SU-DHL-6 (cell line): ENCODE data around the gene ANP32B.

ENCODE experiments used
- H2AFZ ChIP-seq: fragments of 200-600 bp; sonication (generic); 2 replicates; pipeline ENCODE4 v1.6.1; 2014; ENCODE audit warnings: low read depth, mild to moderate bottlenecking, moderate library complexity, mixed read lengths, antibody characterized with exemption, low read length; ENCODE audit not compliant: severe bottlenecking
- H3F3A ChIP-seq: fragments of 200-600 bp; shearing (Covaris generic); 2 replicates; pipeline ENCODE4 v1.6.0; 2016; ENCODE audit warnings: antibody characterized with exemption, mild to moderate bottlenecking; ENCODE audit not compliant: insufficient read depth
- H3K27ac ChIP-seq: fragments of 200-600 bp; sonication (generic); 2 replicates; pipeline ENCODE4 v1.5.1; 2016; ENCODE audit warnings: low read depth, mild to moderate bottlenecking, low read length, moderate library complexity, mixed read lengths
- H3K27me3 ChIP-seq: fragments of 200-600 bp; sonication (generic), shearing (Covaris generic); 2 replicates; pipeline ENCODE4 v1.6.0; 2014; ENCODE audit warnings: mild to moderate bottlenecking, low read length
- H3K36me3 ChIP-seq: fragments of 200-600 bp; sonication (generic); 2 replicates; pipeline ENCODE4 v1.6.1; 2014; ENCODE audit warnings: mild to moderate bottlenecking, low read length, mixed read lengths
- H3K4me2 ChIP-seq: fragments of 300-600, 200-600 bp; shearing (Covaris generic), sonication (generic); 2 replicates; pipeline ENCODE4 v1.6.0; 2014; ENCODE audit warnings: low read length, low read depth, mild to moderate bottlenecking; ENCODE audit not compliant: poor library complexity, severe bottlenecking
- H3K4me3 ChIP-seq: fragments of 200-600 bp; sonication (generic); 2 replicates; pipeline ENCODE4 v1.5.1; 2014; ENCODE audit warnings: antibody characterized with exemption, low read length, mild to moderate bottlenecking, mixed read lengths; ENCODE audit not compliant: insufficient read depth, poor library complexity, severe bottlenecking
- H3K79me2 ChIP-seq: fragments of 200-600 bp; sonication (generic); 2 replicates; pipeline ENCODE4 v1.6.1; 2014; ENCODE audit warnings: mild to moderate bottlenecking, low read length, moderate library complexity; ENCODE audit not compliant: insufficient read depth
- H3K9ac ChIP-seq: fragments of 200-600 bp; sonication (generic); 2 replicates; pipeline ENCODE4 v1.7.0; 2014; ENCODE audit warnings: mild to moderate bottlenecking, low read length
- H3K9me2 ChIP-seq: fragments of 200-600 bp; sonication (generic); replicated peaks from 2 replicates; pipeline ENCODE4 v1.6.1; 2014; ENCODE audit warnings: low read length; ENCODE audit not compliant: insufficient read depth
- H3K9me3 ChIP-seq: fragments of 200-600 bp; sonication (generic); 2 replicates; pipeline ENCODE4 v1.6.1; 2014; ENCODE audit warnings: low read length, mixed read lengths; ENCODE audit not compliant: insufficient read depth
- H4K20me1 ChIP-seq: fragments of 200-600 bp; sonication (generic); 2 replicates; pipeline ENCODE4 v1.6.1; 2014; ENCODE audit warnings: low read depth, mild to moderate bottlenecking, antibody characterized with exemption, low read length, moderate library complexity, mixed read lengths
- CTCF ChIP-seq: fragments of 200-600 bp; sonication (generic); IDR thresholded peaks from one replicate; pipeline ENCODE4 v1.5.1; 2017; ENCODE audit warnings: antibody characterized with exemption, mild to moderate bottlenecking, low read length, moderate library complexity; ENCODE audit not compliant: insufficient read depth, poor library complexity, severe bottlenecking
- EZH2phosphoT487 ChIP-seq: fragments of 200-600 bp; sonication (generic), shearing (Covaris generic); conservative IDR thresholded peaks from 2 replicates; pipeline ENCODE4 v1.6.1; 2018; ENCODE audit warnings: mild to moderate bottlenecking, antibody characterized with exemption, low read length, moderate library complexity, mixed read lengths

The ANP32B gene

DNA sequence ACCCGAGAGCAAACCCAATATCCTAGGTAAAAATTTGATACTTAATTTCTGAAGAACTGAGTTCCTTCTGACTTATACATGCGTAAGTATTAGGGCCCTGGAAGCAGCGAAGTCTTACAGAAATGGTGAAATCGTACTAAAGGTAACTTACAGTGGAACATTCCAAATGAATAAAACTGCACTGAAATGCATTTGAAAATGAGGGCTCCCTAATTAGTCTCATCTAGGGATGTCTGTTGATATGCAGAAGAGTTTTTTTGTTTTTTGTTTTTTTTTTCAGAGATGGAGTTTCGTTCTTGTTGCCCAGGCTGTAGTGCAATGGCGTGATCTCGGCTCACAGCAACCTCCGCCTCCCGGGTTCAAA, 63.0 kb downstream of the ANP32B start:
- TF ChIP-seq EZH2phosphoT487 (no peak), CTCF (no peak)
- H3K9ac ChIP-seq, result peak overlapping the region; percentile 69
- peaks cover 12% of the 10 kb centered on the region for H3K36me3 ChIP-seq
- H3K27ac ChIP-seq, result peak overlapping the region; percentile 56
- no peaks in the 10 kb centered on the region for H3K27me3 ChIP-seq
- peak overlapping the region; percentile 77 for H3K4me3 ChIP-seq
- H3K4me2 ChIP-seq, result peak overlapping the region; percentile 83
- H3K9me3 ChIP-seq, result no peaks in the 10 kb centered on the region
- H3F3A ChIP-seq, result 0 out of 2 replicates have a peak, but pooled peaks cover 11% of the 10 kb centered on the region
- H3K9me2 ChIP-seq, result no peaks in the 10 kb centered on the region
- no peaks in the 10 kb centered on the region for H4K20me1 ChIP-seq
- H2AFZ ChIP-seq, result peak overlapping the region; percentile 78
- peaks cover 37% of the 10 kb centered on the region for H3K79me2 ChIP-seq

- 0 out of 2 replicates have a peak, but pooled peaks cover 11% of the 10 kb centered on the region for H3F3A ChIP-seq
- H3K9me3 ChIP-seq, result no peaks in the 10 kb centered on the region
- no peaks in the 10 kb centered on the region for H3K9me2 ChIP-seq
- H3K4me2 ChIP-seq, result peak overlapping the region; percentile 83
- peaks cover 37% of the 10 kb centered on the region for H3K79me2 ChIP-seq
- peak overlapping the region; percentile 77 for H3K4me3 ChIP-seq
- no peak overlapping the region for H3K27ac ChIP-seq
- H3K27me3 ChIP-seq, result no peaks in the 10 kb centered on the region
- no peaks in the 10 kb centered on the region for H4K20me1 ChIP-seq
- TF ChIP-seq CTCF, result no peak
- no peak for TF ChIP-seq EZH2phosphoT487
- H3K36me3 ChIP-seq, result peaks cover 12% of the 10 kb centered on the region
- H2AFZ ChIP-seq, result no peak overlapping the region
- peak overlapping the region; percentile 15; the same call in 1 of the 2 replicates for H3K9ac ChIP-seq
Measured at GRCh38 chr9:98047002-98047401, 63.9 kb downstream of the ANP32B start.

GRCh38 chr9:98049288-98050072, 66.3 kb downstream of the ANP32B start:
- Histone ChIP-seq H3K36me3 (peaks cover 12% of the 10 kb centered on the region), H4K20me1 (no peaks in the 10 kb centered on the region), H3K79me2 (peaks cover 37% of the 10 kb centered on the region), H3K9ac (no peak overlapping the region), H2AFZ (no peak overlapping the region), H3K4me3 (no peak overlapping the region), H3K4me2 (no peak overlapping the region), H3K27ac (no peak overlapping the region), H3K9me3 (no peaks in the 10 kb centered on the region), H3F3A (0 out of 2 replicates have a peak, but pooled peaks cover 11% of the 10 kb centered on the region), H3K27me3 (no peaks in the 10 kb centered on the region), H3K9me2 (no peaks in the 10 kb centered on the region)
- no peak for TF ChIP-seq EZH2phosphoT487
- TF ChIP-seq CTCF, result no peak
